ENCODE measurements around the gene PLAAT5. TPM values are rescaled to one million over a fixed set of nuclear protein-coding genes. Genes with fewer than 3 reads are reported as not detected.
"Not testable (repeated sequence)": the region's sequence is repeated elsewhere in the genome, so short reads cannot be mapped to it uniquely, and the experiment has no call there.

The PLAAT5 gene
- total RNA-seq, 1 experiment from 2014 or later: 0.57 TPM

DNA sequence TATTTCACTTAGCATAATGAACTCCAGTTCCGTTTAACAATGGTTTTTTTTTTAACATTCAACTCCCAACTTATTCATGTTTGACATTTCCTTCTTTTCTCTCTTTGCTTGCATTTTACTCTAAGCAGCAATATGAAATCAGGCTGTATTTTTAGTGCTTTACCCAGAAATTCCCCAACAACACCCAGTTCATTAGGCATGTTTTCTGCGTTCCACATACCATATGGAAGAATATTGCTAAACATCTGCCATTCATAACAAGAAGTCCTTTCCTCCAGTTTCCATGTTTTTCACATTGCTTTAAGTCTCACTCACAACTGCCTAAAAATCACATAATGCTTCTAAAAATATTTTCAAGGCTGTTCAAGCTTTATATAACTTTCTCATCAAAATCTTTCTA lies 45.8 kb downstream of the PLAAT5 start:
- no peaks in the 10 kb centered on the region for H3K4me1 Mint-ChIP-seq (ENCODE audit: low read depth, unreplicated experiment)
- no TSS peak for BruUV-seq (replicated peaks)
- CTCF ChIA-PET: no interaction called here
- H3K27ac Mint-ChIP-seq (ENCODE audit: unreplicated experiment): no peak overlapping the region
- intact Hi-C loops (cut with micrococcal nuclease; ENCODE audit: unreplicated experiment): no loop called here
- TF ChIP-seq, protein P1, sequence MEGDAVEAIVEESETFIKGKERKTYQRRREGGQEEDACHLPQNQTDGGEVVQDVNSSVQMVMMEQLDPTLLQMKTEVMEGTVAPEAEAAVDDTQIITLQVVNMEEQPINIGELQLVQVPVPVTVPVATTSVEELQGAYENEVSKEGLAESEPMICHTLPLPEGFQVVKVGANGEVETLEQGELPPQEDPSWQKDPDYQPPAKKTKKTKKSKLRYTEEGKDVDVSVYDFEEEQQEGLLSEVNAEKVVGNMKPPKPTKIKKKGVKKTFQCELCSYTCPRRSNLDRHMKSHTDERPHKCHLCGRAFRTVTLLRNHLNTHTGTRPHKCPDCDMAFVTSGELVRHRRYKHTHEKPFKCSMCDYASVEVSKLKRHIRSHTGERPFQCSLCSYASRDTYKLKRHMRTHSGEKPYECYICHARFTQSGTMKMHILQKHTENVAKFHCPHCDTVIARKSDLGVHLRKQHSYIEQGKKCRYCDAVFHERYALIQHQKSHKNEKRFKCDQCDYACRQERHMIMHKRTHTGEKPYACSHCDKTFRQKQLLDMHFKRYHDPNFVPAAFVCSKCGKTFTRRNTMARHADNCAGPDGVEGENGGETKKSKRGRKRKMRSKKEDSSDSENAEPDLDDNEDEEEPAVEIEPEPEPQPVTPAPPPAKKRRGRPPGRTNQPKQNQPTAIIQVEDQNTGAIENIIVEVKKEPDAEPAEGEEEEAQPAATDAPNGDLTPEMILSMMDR (IDR thresholded peaks at IDR 0.05; ENCODE audit: unreplicated experiment): no peak
- H3K27me3 Mint-ChIP-seq (ENCODE audit: unreplicated experiment): peaks cover 68% of the 10 kb centered on the region
- no peaks in the 10 kb centered on the region for H3K9me3 Mint-ChIP-seq (ENCODE audit: low read depth, unreplicated experiment)
- no peak for DNase-seq
- no peak overlapping the region for H3K4me3 Mint-ChIP-seq (ENCODE audit: low read depth, unreplicated experiment)
- no peaks in the 10 kb centered on the region for H3K36me3 Mint-ChIP-seq (ENCODE audit: insufficient read depth, unreplicated experiment)

GRCh38 chr11:63444160-63444559 lies 46.8 kb downstream of the PLAAT5 start:
- Mint-ChIP-seq H3K4me3 (ENCODE audit: low read depth, unreplicated experiment) (no peak overlapping the region), H3K9me3 (ENCODE audit: low read depth, unreplicated experiment) (no peaks in the 10 kb centered on the region), H3K27me3 (ENCODE audit: unreplicated experiment) (peaks cover 63% of the 10 kb centered on the region), H3K36me3 (ENCODE audit: insufficient read depth, unreplicated experiment) (no peaks in the 10 kb centered on the region), H3K4me1 (ENCODE audit: low read depth, unreplicated experiment) (no peaks in the 10 kb centered on the region), H3K27ac (ENCODE audit: unreplicated experiment) (no peak overlapping the region)
- no peak for DNase-seq
- BruUV-seq (replicated peaks): no TSS peak
- CTCF ChIA-PET: no interaction called here
- intact Hi-C loops (cut with micrococcal nuclease; ENCODE audit: unreplicated experiment): no loop called here
- TF ChIP-seq, protein P1 (IDR thresholded peaks at IDR 0.05; ENCODE audit: unreplicated experiment): no peak

- Mint-ChIP-seq H3K27me3 (ENCODE audit: unreplicated experiment) (peaks cover 59% of the 10 kb centered on the region), H3K4me1 (ENCODE audit: low read depth, unreplicated experiment) (no peaks in the 10 kb centered on the region), H3K36me3 (ENCODE audit: insufficient read depth, unreplicated experiment) (no peaks in the 10 kb centered on the region), H3K4me3 (ENCODE audit: low read depth, unreplicated experiment) (no peak overlapping the region), H3K9me3 (ENCODE audit: low read depth, unreplicated experiment) (no peaks in the 10 kb centered on the region), H3K27ac (ENCODE audit: unreplicated experiment) (no peak overlapping the region)
- CTCF ChIA-PET: no interaction called here
- DNase-seq: no peak
- TF ChIP-seq, protein P1 (IDR thresholded peaks at IDR 0.05; ENCODE audit: unreplicated experiment): no peak
- intact Hi-C loops (cut with micrococcal nuclease; ENCODE audit: unreplicated experiment): no loop called here
- no TSS peak for BruUV-seq (replicated peaks)
Measured at GRCh38 chr11:63443714-63444113, 47.3 kb downstream of the PLAAT5 start.

DNA sequence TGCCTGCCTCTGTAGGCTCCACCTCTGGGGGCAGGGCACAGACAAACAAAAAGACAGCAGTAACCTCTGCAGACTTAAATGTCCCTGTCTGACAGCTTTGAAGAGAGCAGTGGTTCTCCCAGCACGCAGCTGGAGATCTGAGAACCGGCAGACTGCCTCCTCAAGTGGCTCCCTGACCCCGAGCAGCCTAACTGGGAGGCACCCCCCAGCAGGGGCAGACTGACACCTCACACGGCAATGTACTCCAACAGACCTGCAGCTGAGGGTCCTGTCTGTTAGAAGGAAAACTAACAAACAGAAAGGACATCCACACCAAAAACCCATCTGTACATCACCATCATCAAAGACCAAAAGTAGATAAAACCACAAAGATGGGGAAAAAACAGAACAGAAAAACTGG lies 55.1 kb downstream of the PLAAT5 start:
- H3K4me1 Mint-ChIP-seq (ENCODE audit: low read depth, unreplicated experiment); CTCF ChIA-PET; BruUV-seq (replicated peaks); H3K9me3 Mint-ChIP-seq (ENCODE audit: low read depth, unreplicated experiment); intact Hi-C loops (cut with micrococcal nuclease; ENCODE audit: unreplicated experiment); DNase-seq; H3K36me3 Mint-ChIP-seq (ENCODE audit: insufficient read depth, unreplicated experiment); H3K4me3 Mint-ChIP-seq (ENCODE audit: low read depth, unreplicated experiment); H3K27ac Mint-ChIP-seq (ENCODE audit: unreplicated experiment): not testable (repeated sequence)
- H3K27me3 Mint-ChIP-seq (ENCODE audit: unreplicated experiment): peaks cover 72% of the 10 kb centered on the region

GRCh38 chr11:63435351-63435750 lies 55.6 kb downstream of the PLAAT5 start:
- peaks cover 74% of the 10 kb centered on the region for H3K27me3 Mint-ChIP-seq (ENCODE audit: unreplicated experiment)
- intact Hi-C loops (cut with micrococcal nuclease; ENCODE audit: unreplicated experiment); CTCF ChIA-PET; BruUV-seq (replicated peaks); H3K9me3 Mint-ChIP-seq (ENCODE audit: low read depth, unreplicated experiment); H3K36me3 Mint-ChIP-seq (ENCODE audit: insufficient read depth, unreplicated experiment); H3K27ac Mint-ChIP-seq (ENCODE audit: unreplicated experiment); H3K4me1 Mint-ChIP-seq (ENCODE audit: low read depth, unreplicated experiment); H3K4me3 Mint-ChIP-seq (ENCODE audit: low read depth, unreplicated experiment); DNase-seq: not testable (repeated sequence)

GRCh38 chr11:63430731-63431130 lies 60.2 kb downstream of the PLAAT5 start:
- DNase-seq; H3K36me3 Mint-ChIP-seq (ENCODE audit: insufficient read depth, unreplicated experiment); H3K27ac Mint-ChIP-seq (ENCODE audit: unreplicated experiment); H3K9me3 Mint-ChIP-seq (ENCODE audit: low read depth, unreplicated experiment); intact Hi-C loops (cut with micrococcal nuclease; ENCODE audit: unreplicated experiment); H3K4me1 Mint-ChIP-seq (ENCODE audit: low read depth, unreplicated experiment); CTCF ChIA-PET; BruUV-seq (replicated peaks); H3K4me3 Mint-ChIP-seq (ENCODE audit: low read depth, unreplicated experiment): not testable (repeated sequence)
- H3K27me3 Mint-ChIP-seq (ENCODE audit: unreplicated experiment): peaks cover 69% of the 10 kb centered on the region
